ENCODE results near the gene GNG4.
"Not testable (repeated sequence)": the region's sequence is repeated elsewhere in the genome, so short reads cannot be mapped to it uniquely, and the experiment has no call there.

GNG4 gene

GRCh38 chr1:235608278-235608677 lies 41.3 kb downstream of the GNG4 start:
- no peak for DNase-seq (ENCODE audit: low spot score)
- no peak for TF ChIP-seq CTCF (IDR thresholded peaks at IDR 0.05; ENCODE audit: extremely low read depth, missing control alignments)

GRCh38 chr1:235607284-235607683 lies 42.3 kb downstream of the GNG4 start:
- TF ChIP-seq CTCF (IDR thresholded peaks at IDR 0.05; ENCODE audit: extremely low read depth, missing control alignments): no peak
- no peak for DNase-seq (ENCODE audit: low spot score)

GRCh38 chr1:235601104-235601503 lies 48.5 kb downstream of the GNG4 start:
- peak; percentile 39 for TF ChIP-seq CTCF (IDR thresholded peaks at IDR 0.05; ENCODE audit: extremely low read depth, missing control alignments)
- DNase-seq (ENCODE audit: low spot score): no peak

GRCh38 chr1:235599536-235599935 lies 50.0 kb downstream of the GNG4 start:
- DNase-seq (ENCODE audit: low spot score): no peak
- no peak for TF ChIP-seq CTCF (IDR thresholded peaks at IDR 0.05; ENCODE audit: extremely low read depth, missing control alignments)

GRCh38 chr1:235597867-235598553 lies 51.6 kb downstream of the GNG4 start:
- DNase-seq (ENCODE audit: low spot score): no peak
- no peak for TF ChIP-seq CTCF (IDR thresholded peaks at IDR 0.05; ENCODE audit: extremely low read depth, missing control alignments)

- DNase-seq (ENCODE audit: low spot score): no peak
- no peak for TF ChIP-seq CTCF (IDR thresholded peaks at IDR 0.05; ENCODE audit: extremely low read depth, missing control alignments)
Measured at GRCh38 chr1:235595079-235595478, 54.5 kb downstream of the GNG4 start.

- DNase-seq (ENCODE audit: low spot score): not testable (repeated sequence)
Measured at GRCh38 chr1:235594281-235594895, 55.2 kb downstream of the GNG4 start.

Measured in GM20000 (cell line).